Measurements from ENCODE around the gene VCP.
A peak's percentile ranks its signal among the peaks of the same experiment; 100 is the strongest.

VCP gene

DNA sequence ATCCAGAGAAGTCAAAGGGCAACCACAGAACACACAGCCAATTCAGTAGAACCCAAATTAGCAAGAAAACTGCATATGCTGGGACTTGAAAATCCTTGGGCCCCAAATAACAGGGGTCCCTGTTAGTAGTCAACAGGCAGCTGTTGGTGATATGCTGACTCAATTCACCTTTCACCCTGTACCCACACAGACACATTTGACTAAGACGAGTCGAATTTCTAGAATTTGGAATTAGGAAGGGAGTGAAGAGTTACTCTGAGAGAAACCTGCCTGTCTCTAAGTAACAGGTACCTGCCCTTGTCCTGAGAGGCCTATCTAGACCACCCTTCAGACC is 821 bp upstream of the VCP start:
- Histone ChIP-seq H3K4me2 (ENCODE audit: low read length) (no peak overlapping the region), H2BK5ac (ENCODE audit: low read length) (no peak overlapping the region), H3K4ac (ENCODE audit: low read depth, low read length) (no peak overlapping the region), H3K79me2 (ENCODE audit: control insufficient read depth, insufficient read depth, low read length) (peaks cover 51% of the 10 kb centered on the region), H3K56ac (ENCODE audit: low read length) (peak overlapping the region; percentile 61), H3K9ac (ENCODE audit: low read length) (peak overlapping the region; percentile 40), H3K36me3 (ENCODE audit: control insufficient read depth, insufficient read depth, low read length) (peaks cover 18% of the 10 kb centered on the region), H3K18ac (ENCODE audit: low read length) (no peak overlapping the region), H3K27me3 (ENCODE audit: insufficient read depth, low read length, poor library complexity) (no peaks in the 10 kb centered on the region), H4K5ac (ENCODE audit: low read length) (peak overlapping the region; percentile 73), H3K4me1 (ENCODE audit: control insufficient read depth, low read depth, low read length) (peaks cover 14% of the 10 kb centered on the region), H3K79me1 (ENCODE audit: low read length) (peaks cover 13% of the 10 kb centered on the region), H2BK15ac (replicated peaks; ENCODE audit: low read depth) (no peak overlapping the region), H3K4me3 (ENCODE audit: low read length) (no peak overlapping the region), H2AK5ac (ENCODE audit: low read length) (peak overlapping the region; percentile 10), H3K27ac (ENCODE audit: low read depth, low read length) (no peak overlapping the region), H2BK120ac (ENCODE audit: low read depth, low read length) (no peak overlapping the region), H4K8ac (ENCODE audit: low read depth, low read length) (no peak overlapping the region), H3K23ac (ENCODE audit: low read length) (no peak overlapping the region)
- no peak for DNase-seq
- WGBS (ENCODE audit: extremely low coverage, insufficient coverage, low lambda C conversion rate) = no CpG with 5 or more reads among the region's 2 CpGs

DNA sequence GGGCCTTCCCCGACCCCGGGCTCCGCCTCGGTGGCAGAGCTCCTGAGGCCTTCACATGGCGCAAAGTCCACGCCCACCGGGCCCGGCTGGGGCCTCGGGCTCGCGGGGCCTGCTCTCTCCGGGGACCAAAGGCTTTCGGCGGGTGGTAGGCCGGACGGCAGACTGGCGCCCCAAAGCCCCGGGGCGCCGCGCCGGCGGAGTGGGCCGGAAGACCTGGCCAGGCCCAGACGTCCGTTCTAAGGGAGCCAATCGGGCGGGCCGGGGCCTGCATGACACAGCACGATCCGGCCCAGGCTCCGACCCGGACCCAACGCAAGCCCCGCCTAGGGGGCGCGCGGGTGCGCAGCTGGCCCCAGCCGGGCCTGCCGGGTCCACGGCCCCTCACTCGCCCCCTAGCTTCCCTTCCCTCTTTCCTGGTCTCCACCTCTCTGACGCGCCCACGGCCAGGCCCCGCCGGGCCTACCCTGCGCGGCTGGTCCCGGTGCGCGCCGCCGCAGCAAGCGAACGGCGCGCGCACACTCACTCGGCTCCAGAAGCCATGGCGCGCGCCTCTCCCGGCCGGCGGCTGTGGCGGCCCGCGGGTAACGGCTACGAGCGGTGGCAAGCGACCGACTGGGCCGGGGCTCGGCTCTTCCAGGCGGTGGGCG is 488 bp downstream of the VCP start:
- Histone ChIP-seq H3K4me2 (ENCODE audit: low read length) (peak overlapping the region; percentile 75), H3K36me3 (ENCODE audit: control insufficient read depth, insufficient read depth, low read length) (peaks cover 26% of the 10 kb centered on the region), H2BK5ac (ENCODE audit: low read length) (peak overlapping the region; percentile 76), H3K4ac (ENCODE audit: low read depth, low read length) (peak overlapping the region; percentile 64), H3K9ac (ENCODE audit: low read length) (peak overlapping the region; percentile 99), H3K18ac (ENCODE audit: low read length) (peak overlapping the region; percentile 86), H3K56ac (ENCODE audit: low read length) (peak overlapping the region; percentile 99), H3K23ac (ENCODE audit: low read length) (peak overlapping the region; percentile 7), H3K79me2 (ENCODE audit: control insufficient read depth, insufficient read depth, low read length) (peaks cover 53% of the 10 kb centered on the region), H3K4me1 (ENCODE audit: control insufficient read depth, low read depth, low read length) (peaks cover 12% of the 10 kb centered on the region), H3K27ac (ENCODE audit: low read depth, low read length) (peak overlapping the region; percentile 96), H4K8ac (ENCODE audit: low read depth, low read length) (no peak overlapping the region), H2BK15ac (replicated peaks; ENCODE audit: low read depth) (no peak overlapping the region), H3K79me1 (ENCODE audit: low read length) (peaks cover 14% of the 10 kb centered on the region), H4K5ac (ENCODE audit: low read length) (no peak overlapping the region), H2BK120ac (ENCODE audit: low read depth, low read length) (no peak overlapping the region), H2AK5ac (ENCODE audit: low read length) (no peak overlapping the region), H3K27me3 (ENCODE audit: insufficient read depth, low read length, poor library complexity) (no peaks in the 10 kb centered on the region), H3K4me3 (ENCODE audit: low read length) (peak overlapping the region; percentile 99)
- DNase-seq = peak; percentile 95
- WGBS (ENCODE audit: extremely low coverage, insufficient coverage, low lambda C conversion rate) = no CpG with 5 or more reads among the region's 79 CpGs

GRCh38 chr9:35070823-35071813 is 1.3 kb downstream of the VCP start:
- peaks cover 28% of the 10 kb centered on the region for H3K36me3 ChIP-seq (ENCODE audit: control insufficient read depth, insufficient read depth, low read length)

GRCh38 chr9:35069020-35069419 is 3.4 kb downstream of the VCP start:
- Histone ChIP-seq H3K56ac (ENCODE audit: low read length) (peak overlapping the region; percentile 60), H3K36me3 (ENCODE audit: control insufficient read depth, insufficient read depth, low read length) (peaks cover 36% of the 10 kb centered on the region), H3K4me1 (ENCODE audit: control insufficient read depth, low read depth, low read length) (peaks cover 12% of the 10 kb centered on the region), H3K27me3 (ENCODE audit: insufficient read depth, low read length, poor library complexity) (no peaks in the 10 kb centered on the region), H2AK5ac (ENCODE audit: low read length) (no peak overlapping the region), H3K79me2 (ENCODE audit: control insufficient read depth, insufficient read depth, low read length) (peaks cover 60% of the 10 kb centered on the region), H2BK120ac (ENCODE audit: low read depth, low read length) (no peak overlapping the region), H4K8ac (ENCODE audit: low read depth, low read length) (no peak overlapping the region), H3K4ac (ENCODE audit: low read depth, low read length) (no peak overlapping the region), H3K18ac (ENCODE audit: low read length) (no peak overlapping the region), H3K9ac (ENCODE audit: low read length) (peak overlapping the region; percentile 59), H3K4me2 (ENCODE audit: low read length) (peak overlapping the region; percentile 52), H2BK15ac (replicated peaks; ENCODE audit: low read depth) (no peak overlapping the region), H3K23ac (ENCODE audit: low read length) (no peak overlapping the region), H3K4me3 (ENCODE audit: low read length) (no peak overlapping the region), H4K5ac (ENCODE audit: low read length) (no peak overlapping the region), H3K79me1 (ENCODE audit: low read length) (peaks cover 25% of the 10 kb centered on the region), H2BK5ac (ENCODE audit: low read length) (no peak overlapping the region), H3K27ac (ENCODE audit: low read depth, low read length) (no peak overlapping the region)
- DNase-seq = no peak
- WGBS (ENCODE audit: extremely low coverage, insufficient coverage, low lambda C conversion rate) = no CpG with 5 or more reads among the region's 4 CpGs

More at GRCh38 chr9:35070823-35071813, 1.3 kb downstream of the VCP start:
- Histone ChIP-seq H3K23ac (ENCODE audit: low read length) (peak overlapping the region; percentile 95), H2AK5ac (ENCODE audit: low read length) (peak overlapping the region; percentile 75), H3K4me1 (ENCODE audit: control insufficient read depth, low read depth, low read length) (peaks cover 12% of the 10 kb centered on the region), H3K27ac (ENCODE audit: low read depth, low read length) (peak overlapping the region; percentile 96), H4K5ac (ENCODE audit: low read length) (no peak overlapping the region), H4K8ac (ENCODE audit: low read depth, low read length) (peak overlapping the region; percentile 59), H2BK120ac (ENCODE audit: low read depth, low read length) (no peak overlapping the region), H3K4me2 (ENCODE audit: low read length) (peak overlapping the region; percentile 100), H3K79me1 (ENCODE audit: low read length) (peaks cover 16% of the 10 kb centered on the region), H3K4ac (ENCODE audit: low read depth, low read length) (peak overlapping the region; percentile 64), H3K18ac (ENCODE audit: low read length) (peak overlapping the region; percentile 86), H3K27me3 (ENCODE audit: insufficient read depth, low read length, poor library complexity) (no peaks in the 10 kb centered on the region), H3K4me3 (ENCODE audit: low read length) (peak overlapping the region; percentile 99), H2BK15ac (replicated peaks; ENCODE audit: low read depth) (no peak overlapping the region), H3K9ac (ENCODE audit: low read length) (peak overlapping the region; percentile 99), H2BK5ac (ENCODE audit: low read length) (peak overlapping the region; percentile 67), H3K56ac (ENCODE audit: low read length) (peak overlapping the region; percentile 99), H3K79me2 (ENCODE audit: control insufficient read depth, insufficient read depth, low read length) (peaks cover 56% of the 10 kb centered on the region)
- WGBS (ENCODE audit: extremely low coverage, insufficient coverage, low lambda C conversion rate) = no CpG with 5 or more reads among the region's 20 CpGs
- DNase-seq = peak; percentile 49

DNA sequence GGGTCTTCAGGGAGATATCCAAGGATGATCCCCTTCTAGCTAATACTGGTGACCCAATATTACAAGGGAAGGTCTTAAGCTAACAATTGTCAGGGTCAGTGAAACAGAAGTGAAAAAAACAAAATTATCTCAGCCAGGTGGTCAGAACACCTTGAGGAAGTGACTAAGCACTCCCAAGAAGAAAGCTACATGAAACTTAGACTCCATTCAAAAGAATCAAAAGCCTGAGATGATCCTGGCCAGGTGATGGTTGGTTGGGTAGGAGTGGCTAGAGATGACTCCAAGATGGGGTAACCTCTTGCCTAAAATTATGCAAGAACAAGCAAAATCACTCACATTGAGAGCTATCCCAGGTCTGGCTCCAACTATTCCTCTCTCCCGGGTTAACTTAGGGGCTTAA is 5.4 kb downstream of the VCP start:
- H3K9ac ChIP-seq (ENCODE audit: low read length) = no peak overlapping the region
- H3K27me3 ChIP-seq (ENCODE audit: insufficient read depth, low read length, poor library complexity) = no peaks in the 10 kb centered on the region
- H4K8ac ChIP-seq (ENCODE audit: low read depth, low read length) = no peak overlapping the region
- no peak overlapping the region for H2BK15ac ChIP-seq (replicated peaks; ENCODE audit: low read depth)
- H3K4ac ChIP-seq (ENCODE audit: low read depth, low read length) = no peak overlapping the region
- H3K36me3 ChIP-seq (ENCODE audit: control insufficient read depth, insufficient read depth, low read length) = peaks cover 51% of the 10 kb centered on the region
- no peak overlapping the region for H3K4me3 ChIP-seq (ENCODE audit: low read length)
- H3K23ac ChIP-seq (ENCODE audit: low read length) = no peak overlapping the region
- no peak overlapping the region for H2BK120ac ChIP-seq (ENCODE audit: low read depth, low read length)
- peaks cover 59% of the 10 kb centered on the region for H3K79me2 ChIP-seq (ENCODE audit: control insufficient read depth, insufficient read depth, low read length)
- no peak overlapping the region for H2AK5ac ChIP-seq (ENCODE audit: low read length)
- H3K79me1 ChIP-seq (ENCODE audit: low read length) = peaks cover 33% of the 10 kb centered on the region
- H2BK5ac ChIP-seq (ENCODE audit: low read length) = no peak overlapping the region
- no CpG with 5 or more reads among the region's 1 CpG for WGBS (ENCODE audit: extremely low coverage, insufficient coverage, low lambda C conversion rate)
- H3K56ac ChIP-seq (ENCODE audit: low read length) = no peak overlapping the region
- H3K27ac ChIP-seq (ENCODE audit: low read depth, low read length) = no peak overlapping the region
- H3K18ac ChIP-seq (ENCODE audit: low read length) = no peak overlapping the region
- DNase-seq = no peak
- H3K4me1 ChIP-seq (ENCODE audit: control insufficient read depth, low read depth, low read length) = peaks cover 9% of the 10 kb centered on the region
- no peak overlapping the region for H4K5ac ChIP-seq (ENCODE audit: low read length)
- H3K4me2 ChIP-seq (ENCODE audit: low read length) = no peak overlapping the region

Measured in mesendoderm (in vitro differentiated cells).